Keratinocyte (primary cell): ENCODE measurements around the gene FRY. TPM values are rescaled to one million over a fixed set of nuclear protein-coding genes. Genes with fewer than 3 reads are reported as not detected.

Source experiments
- DNase-seq: peaks from one replicate; pipeline ENCODE4 v3.0.0-alpha.2; 2011; ENCODE audit warnings: low read depth, missing footprints, low spot score
- FAIRE-seq: peaks from 2 replicates; lab custom pipeline; 2011; peaks lifted over from hg19 to GRCh38; lab: Jason Lieb, UNC
- H2AFZ ChIP-seq: 2 replicates; pipeline ENCODE4 v1.6.0; 2012; ENCODE audit warnings: low read length, control low read depth, inconsistent platforms; ENCODE audit not compliant: control insufficient read depth
- H3K27ac ChIP-seq: 2 replicates; pipeline ENCODE4 v1.5.1; 2011; ENCODE audit warnings: low read length; ENCODE audit not compliant: control insufficient read depth, insufficient read depth
- H3K27me3 ChIP-seq: 3 replicates; pipeline ENCODE4 v1.6.0; 2011; ENCODE audit warnings: low read length; ENCODE audit not compliant: control insufficient read depth, insufficient read depth; ENCODE audit errors: extremely low read depth
- H3K36me3 ChIP-seq, 2 experiments: 2 replicates in 1 of 2; 3 replicates in 1 of 2; pipeline ENCODE4 v1.5.1; 2011; ENCODE audit warnings: low read length in 2 of 2, mild to moderate bottlenecking in 1 of 2; ENCODE audit not compliant: control insufficient read depth in 2 of 2, insufficient read depth in 2 of 2; ENCODE audit errors: extremely low read depth in 1 of 2
- H3K4me1 ChIP-seq: 3 replicates; pipeline ENCODE4 v1.5.1; 2011; ENCODE audit warnings: low read length; ENCODE audit not compliant: control insufficient read depth, insufficient read depth; ENCODE audit errors: extremely low read depth
- H3K4me2 ChIP-seq: 3 replicates; pipeline ENCODE4 v1.6.0; 2011; ENCODE audit warnings: low read depth, low read length; ENCODE audit not compliant: control insufficient read depth, insufficient read depth; ENCODE audit errors: extremely low read depth
- H3K4me3 ChIP-seq, 3 experiments: fragments of 200-600 bp in 1 of 3; sonication (generic) in 1 of 3; 2 replicates in 2 of 3; 3 replicates in 1 of 3; pipeline ENCODE4 v1.5.1; 2011 to 2016; ENCODE audit warnings: low read length in 3 of 3, mild to moderate bottlenecking in 3 of 3, control low read depth in 2 of 3, inconsistent platforms in 1 of 3, low read depth in 1 of 3, mixed read lengths in 1 of 3, mixed run types in 1 of 3, moderate library complexity in 1 of 3; ENCODE audit not compliant: control insufficient read depth in 2 of 3, insufficient read depth in 2 of 3; ENCODE audit errors: extremely low read depth in 1 of 3
- H3K79me2 ChIP-seq: 2 replicates; pipeline ENCODE4 v1.6.0; 2012; ENCODE audit warnings: low read length; ENCODE audit not compliant: control insufficient read depth, insufficient read depth
- H3K9ac ChIP-seq: 3 replicates; pipeline ENCODE4 v1.6.0; 2011; ENCODE audit warnings: low read length; ENCODE audit not compliant: control insufficient read depth, insufficient read depth; ENCODE audit errors: extremely low read depth
- H3K9me1 ChIP-seq: 3 replicates; pipeline ENCODE4 v1.6.0; 2011; ENCODE audit warnings: low read length; ENCODE audit not compliant: control insufficient read depth, insufficient read depth; ENCODE audit errors: extremely low read depth
- H3K9me3 ChIP-seq: 2 replicates; pipeline ENCODE4 v1.5.1; 2012; ENCODE audit warnings: low read depth, low read length; ENCODE audit not compliant: control insufficient read depth
- H4K20me1 ChIP-seq: 3 replicates; pipeline ENCODE4 v1.6.0; 2011; ENCODE audit warnings: low read length; ENCODE audit not compliant: control insufficient read depth, insufficient read depth; ENCODE audit errors: extremely low read depth
- EZH2 ChIP-seq: IDR thresholded peaks from one replicate; pipeline ENCODE4 v1.6.1; 2012; ENCODE audit warnings: inconsistent platforms, mild to moderate bottlenecking, low read length, moderate library complexity
- dilution Hi-C: fragments of 300-500 bp; cut with MboI; formaldehyde crosslinking; loops from one replicate; pipeline ENCODE4 v1.7.0; 2020; ENCODE audit warnings: low sequenced_read_pairs; ENCODE audit not compliant: extremely low pct_ligation_motif_present
- polyA plus RNA-seq, 5 experiments: library from polyadenylated mRNA; depleted of rRNA in 3 of 5; stranded (reverse) in 3 of 5; stranded (forward) in 1 of 5; unstranded in 1 of 5; fragments of >200 nt; gene quantifications; 1 replicate in 1 of 5; 2 replicates in 3 of 5; 3 replicates in 1 of 5; pipeline versions ENCODE4 v1.2.1 to v1.2.3, GENCODE V29; 2011 to 2012; ENCODE audit warnings: missing spikeins in 2 of 5, low read depth in 1 of 5, low replicate concordance in 1 of 5
- TF ChIP-seq, protein P1 (sequence below), 3 experiments: IDR thresholded peaks in 1 of 3; conservative IDR thresholded peaks in 1 of 3; optimal IDR thresholded peaks in 1 of 3; 2 replicates in 2 of 3; 3 replicates in 1 of 3; pipeline versions ENCODE3 to v1.5.1; 2011; ENCODE audit warnings: low read length in 3 of 3, mild to moderate bottlenecking in 3 of 3, moderate library complexity in 2 of 3, control low read depth in 1 of 3, inconsistent platforms in 1 of 3; ENCODE audit not compliant: insufficient read depth in 2 of 3; ENCODE audit errors: extremely low read depth in 1 of 3

The FRY gene
- polyA plus RNA-seq, 1 donor (not counting 4 experiments of a cell fraction or from before 2014, with no cell fraction given), result 0.80 TPM

DNA sequence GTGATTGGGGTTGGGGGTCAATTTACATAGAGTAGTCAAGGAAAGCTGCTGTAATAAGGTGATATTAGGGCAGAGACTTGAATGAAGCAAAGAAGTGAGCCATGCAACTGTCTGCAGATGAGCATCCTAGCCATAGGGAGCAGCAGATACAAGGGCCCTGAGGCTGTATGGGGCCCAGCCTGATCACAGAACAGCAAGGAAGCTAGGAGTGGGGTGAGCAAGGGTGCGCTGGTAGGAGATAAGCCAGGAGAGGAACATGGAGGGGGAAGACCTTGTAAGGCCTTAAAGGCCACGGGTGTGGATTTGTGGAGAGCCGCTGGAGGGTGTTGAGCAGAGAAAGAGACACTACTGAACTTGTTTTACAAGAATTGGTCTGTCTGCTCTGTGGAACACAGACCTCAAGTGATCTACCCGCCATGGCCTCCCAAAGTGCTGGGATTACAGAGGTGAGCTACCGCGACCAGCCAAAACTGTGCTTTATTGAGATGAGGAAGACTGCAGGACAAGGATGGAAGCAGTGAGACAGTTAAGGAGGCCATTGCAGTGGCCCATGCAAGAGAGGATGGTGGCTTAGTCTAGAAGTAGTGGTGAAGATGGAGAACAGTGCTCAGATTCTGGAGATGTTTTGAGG is 190.6 kb downstream of the FRY start:
- Histone ChIP-seq H4K20me1 (no peaks in the 10 kb centered on the region), H3K79me2 (no peaks in the 10 kb centered on the region), H3K36me3 (no peaks in the 10 kb centered on the region), H3K4me3 (no peak overlapping the region), H3K27me3 (no peaks in the 10 kb centered on the region), H3K9me3 (no peaks in the 10 kb centered on the region), H3K4me2 (no peak overlapping the region), H2AFZ (no peak overlapping the region), H3K27ac (no peak overlapping the region), H3K9ac (no peak overlapping the region), H3K4me1 (no peaks in the 10 kb centered on the region), H3K9me1 (no peaks in the 10 kb centered on the region)
- TF ChIP-seq EZH2, result no peak
- TF ChIP-seq, protein P1, sequence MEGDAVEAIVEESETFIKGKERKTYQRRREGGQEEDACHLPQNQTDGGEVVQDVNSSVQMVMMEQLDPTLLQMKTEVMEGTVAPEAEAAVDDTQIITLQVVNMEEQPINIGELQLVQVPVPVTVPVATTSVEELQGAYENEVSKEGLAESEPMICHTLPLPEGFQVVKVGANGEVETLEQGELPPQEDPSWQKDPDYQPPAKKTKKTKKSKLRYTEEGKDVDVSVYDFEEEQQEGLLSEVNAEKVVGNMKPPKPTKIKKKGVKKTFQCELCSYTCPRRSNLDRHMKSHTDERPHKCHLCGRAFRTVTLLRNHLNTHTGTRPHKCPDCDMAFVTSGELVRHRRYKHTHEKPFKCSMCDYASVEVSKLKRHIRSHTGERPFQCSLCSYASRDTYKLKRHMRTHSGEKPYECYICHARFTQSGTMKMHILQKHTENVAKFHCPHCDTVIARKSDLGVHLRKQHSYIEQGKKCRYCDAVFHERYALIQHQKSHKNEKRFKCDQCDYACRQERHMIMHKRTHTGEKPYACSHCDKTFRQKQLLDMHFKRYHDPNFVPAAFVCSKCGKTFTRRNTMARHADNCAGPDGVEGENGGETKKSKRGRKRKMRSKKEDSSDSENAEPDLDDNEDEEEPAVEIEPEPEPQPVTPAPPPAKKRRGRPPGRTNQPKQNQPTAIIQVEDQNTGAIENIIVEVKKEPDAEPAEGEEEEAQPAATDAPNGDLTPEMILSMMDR (optimal IDR thresholded peaks at IDR 0.05 in 1 of 3, IDR thresholded peaks at IDR 0.05 in 1 of 3, conservative IDR thresholded peaks at IDR 0.05 in 1 of 3; ENCODE audit: extremely low read depth in 1 of 3, insufficient read depth in 2 of 3, low read length in 3 of 3), result no peak
- dilution Hi-C loops, result no loop called here
- DNase-seq, result no peak
- FAIRE-seq, result no peak

DNA sequence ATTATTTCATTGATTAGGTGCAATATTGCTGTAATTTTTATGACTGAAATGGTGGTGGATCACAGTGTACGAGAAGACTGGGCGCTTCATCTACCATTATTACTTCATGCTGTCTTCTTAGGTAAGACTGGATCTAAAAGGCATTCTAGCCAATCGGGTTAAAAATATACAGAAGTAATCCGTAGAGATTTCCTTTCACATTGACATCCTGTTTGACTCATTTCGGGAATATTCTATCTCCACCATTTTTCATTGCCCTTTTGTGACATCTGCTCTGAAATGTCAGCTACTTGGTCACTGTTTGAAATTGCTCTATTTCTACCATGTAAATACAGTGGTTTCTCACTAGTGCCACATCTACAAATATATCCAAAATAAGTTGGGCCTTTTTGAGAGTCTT is 193.3 kb downstream of the FRY start:
- no peak overlapping the region for H3K9ac ChIP-seq

More for the DNA sequence above, 193.3 kb downstream of the FRY start:
- no peaks in the 10 kb centered on the region for H3K79me2 ChIP-seq
- H3K9me3 ChIP-seq, result no peaks in the 10 kb centered on the region
- no peaks in the 10 kb centered on the region for H4K20me1 ChIP-seq
- no peaks in the 10 kb centered on the region for H3K36me3 ChIP-seq
- FAIRE-seq (no peak), DNase-seq (no peak)
- H3K9me1 ChIP-seq, result no peaks in the 10 kb centered on the region
- no peak overlapping the region for H3K4me2 ChIP-seq
- no peak overlapping the region for H3K4me3 ChIP-seq
- dilution Hi-C loops, result no loop called here
- H2AFZ ChIP-seq, result no peak overlapping the region
- no peak overlapping the region for H3K27ac ChIP-seq
- TF ChIP-seq, protein P1 (optimal IDR thresholded peaks at IDR 0.05 in 1 of 3, IDR thresholded peaks at IDR 0.05 in 1 of 3, conservative IDR thresholded peaks at IDR 0.05 in 1 of 3; ENCODE audit: extremely low read depth in 1 of 3, insufficient read depth in 2 of 3, low read length in 3 of 3), result no peak
- no peak for TF ChIP-seq EZH2
- H3K4me1 ChIP-seq, result no peaks in the 10 kb centered on the region
- no peaks in the 10 kb centered on the region for H3K27me3 ChIP-seq
